Stimulated activated CD4-positive, alpha-beta T cell treated with anti-CD3 and anti-CD28 coated beads, Interleukin-1b, Interleukin-23, amount 100 ng/mL, for 24 hours (primary cell): ENCODE results near the gene ZZZ3.
"Not testable (repeated sequence)": the region's sequence is repeated elsewhere in the genome, so short reads cannot be mapped to it uniquely, and the experiment has no call there.

Experiments
- DNase-seq, 4 experiments: peaks; one replicate each; pipeline ENCODE4 v3.0.0-alpha.2; 2020; ENCODE audit warnings: low read depth in 4 of 4, low spot score in 1 of 4

The ZZZ3 gene

GRCh38 chr1:77682460-77683159, at the start of gene ZZZ3:
Gene ZZZ3, minus strand, starts transcription at chr1:77682658. Its CDS starts 49,304 bp downstream, at chr1:77633354.
- peak; percentile 59 to 87 (median 79) for DNase-seq

- no peak for DNase-seq
Measured at GRCh38 chr1:77732090-77732489, 49.6 kb upstream of the ZZZ3 start.

GRCh38 chr1:77725706-77726105, 43.2 kb upstream of the ZZZ3 start:
- DNase-seq: no peak

GRCh38 chr1:77718181-77718580, 35.7 kb upstream of the ZZZ3 start:
- no peak for DNase-seq

GRCh38 chr1:77716065-77716464, 33.6 kb upstream of the ZZZ3 start:
- no peak for DNase-seq

GRCh38 chr1:77709727-77710126, 27.3 kb upstream of the ZZZ3 start:
- DNase-seq: no peak

GRCh38 chr1:77706321-77706720, 23.9 kb upstream of the ZZZ3 start:
- DNase-seq: no peak

GRCh38 chr1:77704736-77705135, 22.3 kb upstream of the ZZZ3 start:
- DNase-seq: no peak

- DNase-seq: not testable (repeated sequence)
Measured at GRCh38 chr1:77699673-77700072, 17.2 kb upstream of the ZZZ3 start.

GRCh38 chr1:77697441-77697840, 15.0 kb upstream of the ZZZ3 start:
- DNase-seq: no peak

- DNase-seq: no peak
Measured at GRCh38 chr1:77688939-77689338, 6.5 kb upstream of the ZZZ3 start.

GRCh38 chr1:77687519-77687906, 5.1 kb upstream of the ZZZ3 start:
- no peak for DNase-seq

GRCh38 chr1:77686796-77687518, 4.5 kb upstream of the ZZZ3 start:
- no peak for DNase-seq

- peak; percentile 68 to 87 (median 83) for DNase-seq
Measured at GRCh38 chr1:77683160-77684148, 996 bp upstream of the ZZZ3 start.

GRCh38 chr1:77680173-77680572, 2.3 kb downstream of the ZZZ3 start:
- DNase-seq: no peak

GRCh38 chr1:77678660-77679610, 3.5 kb downstream of the ZZZ3 start:
- no peak for DNase-seq

GRCh38 chr1:77674807-77675206, 7.7 kb downstream of the ZZZ3 start:
- not testable (repeated sequence) for DNase-seq

- DNase-seq: no peak
Measured at GRCh38 chr1:77673716-77674355, 8.6 kb downstream of the ZZZ3 start.

GRCh38 chr1:77673030-77673429, 9.4 kb downstream of the ZZZ3 start:
- DNase-seq: no peak

GRCh38 chr1:77672374-77672773, 10.1 kb downstream of the ZZZ3 start:
- DNase-seq: no peak
